OCI-LY7 (cell line): Measurements from ENCODE around the gene HIP1. TPM values are rescaled to one million over a fixed set of nuclear protein-coding genes. Genes with fewer than 3 reads are reported as not detected.

Experiments
- BruUV-seq: library from RNA; stranded (reverse); fragments of 400-500 nt; replicated peaks from 2 replicates; lab custom pipeline; 2021; lab: Mats Ljungman, UMichigan
- CTCF ChIA-PET: fragments of 300-600 bp; sonication (Branson Sonifier 250); formaldehyde crosslinking; loops from one replicate; lab custom pipeline; 2022; ENCODE audit warnings: antibody characterized with exemption; ENCODE audit not compliant: unreplicated experiment; lab: Charles Lee
- POLR2A ChIA-PET: fragments of 300-600 bp; sonication (Branson Sonifier 250); formaldehyde crosslinking; loops from one replicate; lab custom pipeline; 2022; ENCODE audit warnings: antibody characterized with exemption; lab: Charles Lee
- DNase-seq: peaks from one replicate; pipeline ENCODE4 v3.0.0-alpha.2; 2015; ENCODE audit warnings: low spot score
- H2AFZ ChIP-seq: fragments of 200-600 bp; sonication (generic), shearing (Covaris generic); 2 replicates; pipeline ENCODE4 v1.6.1; 2014; ENCODE audit warnings: mild to moderate bottlenecking, antibody characterized with exemption, low read length, moderate library complexity
- H3K27ac ChIP-seq: fragments of 200-600 bp; sonication (generic); 2 replicates; pipeline ENCODE4 v1.5.1; 2014; ENCODE audit warnings: mixed run types, low read depth, mild to moderate bottlenecking, moderate library complexity, low read length, inconsistent platforms; ENCODE audit not compliant: poor library complexity, severe bottlenecking
- H3K36me3 ChIP-seq: fragments of 200-600 bp; sonication (generic); 2 replicates; pipeline ENCODE4 v1.6.1; 2014; ENCODE audit warnings: mild to moderate bottlenecking, antibody characterized with exemption, low read length, moderate library complexity, mixed read lengths; ENCODE audit not compliant: insufficient read depth
- H3K4me1 ChIP-seq: fragments of 200-600 bp; sonication (generic); 2 replicates; pipeline ENCODE4 v1.5.1; 2014; ENCODE audit warnings: mild to moderate bottlenecking, low read length; ENCODE audit not compliant: insufficient read depth, poor library complexity, severe bottlenecking
- H3K4me2 ChIP-seq: fragments of 200-600 bp; sonication (generic); 2 replicates; pipeline ENCODE4 v1.6.1; 2014; ENCODE audit warnings: mild to moderate bottlenecking, low read length
- H3K4me3 ChIP-seq: fragments of 200-600 bp; sonication (generic); 2 replicates; pipeline ENCODE4 v1.5.1; 2014; ENCODE audit warnings: mild to moderate bottlenecking, low read depth, low read length; ENCODE audit not compliant: poor library complexity, severe bottlenecking
- H3K79me2 ChIP-seq: fragments of 200-600 bp; sonication (generic); 2 replicates; pipeline ENCODE4 v1.6.1; 2016; ENCODE audit warnings: low read depth, mild to moderate bottlenecking, low read length, moderate library complexity, mixed read lengths; ENCODE audit not compliant: insufficient read depth
- H3K9me2 ChIP-seq: fragments of 200-600 bp; sonication (generic); 2 replicates; pipeline ENCODE4 v1.6.1; 2016; ENCODE audit warnings: mild to moderate bottlenecking, low read length, mixed read lengths; ENCODE audit not compliant: insufficient read depth
- H3K9me3 ChIP-seq: fragments of 200-600 bp; sonication (generic); 2 replicates; pipeline ENCODE4 v1.6.1; 2014; ENCODE audit warnings: mild to moderate bottlenecking, mixed run types, low read length, mixed read lengths
- H4K20me1 ChIP-seq: fragments of 200-600 bp; sonication (generic); 2 replicates; pipeline ENCODE4 v1.6.1; 2014; ENCODE audit warnings: mild to moderate bottlenecking, antibody characterized with exemption, low read length, moderate library complexity, mixed read lengths; ENCODE audit not compliant: insufficient read depth
- CTCF ChIP-seq: fragments of 200-600 bp; sonication (generic); conservative IDR thresholded peaks from 2 replicates; pipeline ENCODE4 v1.5.1; 2014; ENCODE audit warnings: mild to moderate bottlenecking, antibody characterized with exemption, low read length, moderate library complexity, mixed read lengths
- EZH2phosphoT487 ChIP-seq: fragments of 200-600 bp; sonication (generic); IDR thresholded peaks from 2 replicates; pipeline ENCODE4 v1.6.1; 2018; ENCODE audit warnings: low read depth, borderline replicate concordance, mild to moderate bottlenecking, mixed run types, antibody characterized with exemption, low read length, moderate library complexity, mixed read lengths
- intact Hi-C: fragments of 100-400 bp; cut with micrococcal nuclease; formaldehyde crosslinking; loops from one replicate; pipeline ENCODE4 v1.10.0; 2022; ENCODE audit not compliant: unreplicated experiment
- total RNA-seq, 2 experiments: library from RNA; depleted of rRNA in 1 of 2; stranded (reverse); fragments of >200 nt in 1 of 2; shearing (Covaris generic) in 1 of 2; gene quantifications; 2 replicates each; pipeline ENCODE4 v1.2.3, GENCODE V29; 2014 to 2022

HIP1 gene
- total RNA-seq, 2 experiments from 2014 or later, result 15.0 to 27.8 TPM

- H3K9me3 ChIP-seq, result peaks cover 16% of the 10 kb centered on the region
- no TSS peak for BruUV-seq
- no peaks in the 10 kb centered on the region for H4K20me1 ChIP-seq
- TF ChIP-seq EZH2phosphoT487, result no peak
- no peak overlapping the region for H3K27ac ChIP-seq
- POLR2A ChIA-PET, result no interaction called here
- H3K4me1 ChIP-seq, result peaks cover 15% of the 10 kb centered on the region
- DNase-seq, result no peak
- CTCF ChIA-PET, result no interaction called here
- intact Hi-C loops, result no loop called here
- no peaks in the 10 kb centered on the region for H3K9me2 ChIP-seq
- H2AFZ ChIP-seq, result no peak overlapping the region
- H3K4me2 ChIP-seq, result no peak overlapping the region
- no peak overlapping the region for H3K4me3 ChIP-seq
- no peaks in the 10 kb centered on the region for H3K79me2 ChIP-seq
- peaks cover 27% of the 10 kb centered on the region for H3K36me3 ChIP-seq
Observed at GRCh38 chr7:75646571-75647102, 92.1 kb downstream of the HIP1 start.

GRCh38 chr7:75645570-75645969 is 93.2 kb downstream of the HIP1 start:
- CTCF ChIA-PET, result no interaction called here
- peaks cover 13% of the 10 kb centered on the region for H3K4me1 ChIP-seq
- peaks cover 16% of the 10 kb centered on the region for H3K9me3 ChIP-seq
- no peak overlapping the region for H3K4me2 ChIP-seq
- no TSS peak for BruUV-seq
- no peaks in the 10 kb centered on the region for H3K79me2 ChIP-seq
- no peak for DNase-seq
- H3K4me3 ChIP-seq, result no peak overlapping the region
- no peaks in the 10 kb centered on the region for H3K9me2 ChIP-seq
- no peak for TF ChIP-seq CTCF
- no peak for TF ChIP-seq EZH2phosphoT487
- H2AFZ ChIP-seq, result no peak overlapping the region
- POLR2A ChIA-PET, result interaction anchor here (0.9 kb wide), 1 partner anchor 28 kb away, joined by 3 read pairs; no protein-coding TSS in a partner anchor
- peaks cover 27% of the 10 kb centered on the region for H3K36me3 ChIP-seq
- intact Hi-C loops, result loop anchor here (1.0 kb wide), 1 partner anchor 43 kb away; no protein-coding TSS in a partner anchor
- H4K20me1 ChIP-seq, result no peaks in the 10 kb centered on the region
- H3K27ac ChIP-seq, result no peak overlapping the region

- Histone ChIP-seq H3K9me3 (peaks cover 16% of the 10 kb centered on the region), H2AFZ (no peak overlapping the region), H3K36me3 (peaks cover 27% of the 10 kb centered on the region), H4K20me1 (no peaks in the 10 kb centered on the region), H3K27ac (no peak overlapping the region), H3K4me3 (no peak overlapping the region), H3K9me2 (no peaks in the 10 kb centered on the region), H3K4me2 (no peak overlapping the region), H3K79me2 (no peaks in the 10 kb centered on the region), H3K4me1 (peaks cover 11% of the 10 kb centered on the region)
- intact Hi-C loops, result loop anchor here (5.0 kb wide), 3 partner anchors 42 to 117 kb away; no protein-coding TSS in a partner anchor
- no TSS peak for BruUV-seq
- CTCF ChIA-PET, result no interaction called here
- no peak for TF ChIP-seq EZH2phosphoT487
- TF ChIP-seq CTCF, result no peak
- no peak for DNase-seq
- POLR2A ChIA-PET, result no interaction called here
Observed at GRCh38 chr7:75644589-75644988, 94.2 kb downstream of the HIP1 start.
